ENCODE measurements around the gene PIR.

Gene PIR

GRCh38 chrX:15401378-15401777 lies 91.8 kb downstream of the PIR start:
- H4K20me1 ChIP-seq (ENCODE audit: insufficient read depth, low read length) = no peaks in the 10 kb centered on the region
- no peak overlapping the region for H3K4me2 ChIP-seq (ENCODE audit: low read length)
- H3K79me2 ChIP-seq (ENCODE audit: low read length) = no peaks in the 10 kb centered on the region
- no peaks in the 10 kb centered on the region for H3K9me3 ChIP-seq (ENCODE audit: insufficient read depth, low read length)
- no peak overlapping the region for H3K4me3 ChIP-seq (ENCODE audit: low read length)
- H3K36me3 ChIP-seq (replicated peaks; ENCODE audit: low read depth, low read length) = no peaks in the 10 kb centered on the region
- peaks cover 23% of the 10 kb centered on the region for H3K4me1 ChIP-seq (ENCODE audit: low read length)
- no peaks in the 10 kb centered on the region for H3K27me3 ChIP-seq (ENCODE audit: low read depth, low read length)
- no peak overlapping the region for H2AFZ ChIP-seq (ENCODE audit: low read depth, low read length)
- H3K9ac ChIP-seq (ENCODE audit: low read length) = no peak overlapping the region
- TF ChIP-seq CTCF (IDR thresholded peaks at IDR 0.05; ENCODE audit: low read depth, low read length) = no peak
- TF ChIP-seq EZH2phosphoT487 (IDR thresholded peaks at IDR 0.05; ENCODE audit: low read depth) = no peak
- H3K27ac ChIP-seq (ENCODE audit: low read length) = no peak overlapping the region

GRCh38 chrX:15399962-15400391 lies 93.2 kb downstream of the PIR start:
- Histone ChIP-seq H3K9ac (ENCODE audit: low read length) (no peak overlapping the region), H3K79me2 (ENCODE audit: low read length) (no peaks in the 10 kb centered on the region), H3K4me2 (ENCODE audit: low read length) (peak overlapping the region; percentile 63), H3K36me3 (replicated peaks; ENCODE audit: low read depth, low read length) (no peaks in the 10 kb centered on the region), H4K20me1 (ENCODE audit: insufficient read depth, low read length) (no peaks in the 10 kb centered on the region), H3K9me3 (ENCODE audit: insufficient read depth, low read length) (no peaks in the 10 kb centered on the region), H3K4me3 (ENCODE audit: low read length) (no peak overlapping the region), H2AFZ (ENCODE audit: low read depth, low read length) (peak overlapping the region; percentile 63; the same call in 1 of the 2 replicates), H3K27ac (ENCODE audit: low read length) (no peak overlapping the region; the same call in 1 of the 2 replicates), H3K27me3 (ENCODE audit: low read depth, low read length) (no peaks in the 10 kb centered on the region), H3K4me1 (ENCODE audit: low read length) (peaks cover 23% of the 10 kb centered on the region)
- TF ChIP-seq EZH2phosphoT487 (IDR thresholded peaks at IDR 0.05; ENCODE audit: low read depth) (no peak), CTCF (IDR thresholded peaks at IDR 0.05; ENCODE audit: low read depth, low read length) (no peak)

- Histone ChIP-seq H3K4me2 (ENCODE audit: low read length) (peak overlapping the region; percentile 63), H3K36me3 (replicated peaks; ENCODE audit: low read depth, low read length) (no peaks in the 10 kb centered on the region), H3K27ac (ENCODE audit: low read length) (peak overlapping the region; percentile 42), H3K79me2 (ENCODE audit: low read length) (no peaks in the 10 kb centered on the region), H3K27me3 (ENCODE audit: low read depth, low read length) (no peaks in the 10 kb centered on the region), H2AFZ (ENCODE audit: low read depth, low read length) (no peak overlapping the region), H3K9ac (ENCODE audit: low read length) (no peak overlapping the region), H3K4me3 (ENCODE audit: low read length) (peak overlapping the region; percentile 35; the same call in 1 of the 2 replicates), H3K9me3 (ENCODE audit: insufficient read depth, low read length) (no peaks in the 10 kb centered on the region), H4K20me1 (ENCODE audit: insufficient read depth, low read length) (no peaks in the 10 kb centered on the region), H3K4me1 (ENCODE audit: low read length) (peaks cover 23% of the 10 kb centered on the region)
- TF ChIP-seq CTCF (IDR thresholded peaks at IDR 0.05; ENCODE audit: low read depth, low read length) (no peak), EZH2phosphoT487 (IDR thresholded peaks at IDR 0.05; ENCODE audit: low read depth) (no peak)
Measured at GRCh38 chrX:15398874-15399273, 94.3 kb downstream of the PIR start.

- no peak overlapping the region for H3K27ac ChIP-seq (ENCODE audit: low read length)
- H3K36me3 ChIP-seq (replicated peaks; ENCODE audit: low read depth, low read length) = no peaks in the 10 kb centered on the region
- H3K79me2 ChIP-seq (ENCODE audit: low read length) = no peaks in the 10 kb centered on the region
Measured at GRCh38 chrX:15395789-15396188, 97.3 kb downstream of the PIR start.

More at GRCh38 chrX:15395789-15396188, 97.3 kb downstream of the PIR start:
- Histone ChIP-seq H2AFZ (ENCODE audit: low read depth, low read length) (no peak overlapping the region), H3K9me3 (ENCODE audit: insufficient read depth, low read length) (no peaks in the 10 kb centered on the region), H3K4me1 (ENCODE audit: low read length) (peaks cover 23% of the 10 kb centered on the region), H4K20me1 (ENCODE audit: insufficient read depth, low read length) (no peaks in the 10 kb centered on the region), H3K27me3 (ENCODE audit: low read depth, low read length) (no peaks in the 10 kb centered on the region), H3K9ac (ENCODE audit: low read length) (no peak overlapping the region), H3K4me2 (ENCODE audit: low read length) (no peak overlapping the region), H3K4me3 (ENCODE audit: low read length) (no peak overlapping the region)
- TF ChIP-seq EZH2phosphoT487 (IDR thresholded peaks at IDR 0.05; ENCODE audit: low read depth) = no peak
- no peak for TF ChIP-seq CTCF (IDR thresholded peaks at IDR 0.05; ENCODE audit: low read depth, low read length)
